Germinal center (tissue), 1 donor: ENCODE results near the gene CACNG6.
A peak's percentile ranks its signal among the peaks of the same experiment; 100 is the strongest.

Experiments used
- DNase-seq: peaks from one replicate; pipeline ENCODE4 v3.0.0; 2012; ENCODE audit warnings: mixed read lengths, low spot score

The CACNG6 gene

DNA sequence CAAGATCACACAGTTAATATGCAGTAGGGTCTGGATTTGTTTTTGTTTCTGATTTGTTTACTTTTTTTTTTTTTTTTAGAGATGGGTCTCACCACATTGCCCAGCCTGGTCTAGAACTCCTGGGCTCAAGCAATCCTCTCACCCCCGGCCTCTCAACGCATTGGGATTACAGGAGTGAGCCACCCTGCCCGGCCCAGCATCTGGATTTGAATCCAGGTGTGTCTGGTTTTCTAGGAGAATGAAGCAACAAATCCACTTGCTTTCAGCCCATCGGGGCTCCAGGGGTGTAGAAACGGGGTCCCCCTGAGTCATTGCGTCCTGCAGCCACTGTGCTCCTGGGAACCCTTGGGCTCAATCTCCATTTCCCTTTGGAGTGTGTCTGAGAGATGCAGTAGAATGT, 22.1 kb upstream of the CACNG6 start:
- no peak for DNase-seq

DNA sequence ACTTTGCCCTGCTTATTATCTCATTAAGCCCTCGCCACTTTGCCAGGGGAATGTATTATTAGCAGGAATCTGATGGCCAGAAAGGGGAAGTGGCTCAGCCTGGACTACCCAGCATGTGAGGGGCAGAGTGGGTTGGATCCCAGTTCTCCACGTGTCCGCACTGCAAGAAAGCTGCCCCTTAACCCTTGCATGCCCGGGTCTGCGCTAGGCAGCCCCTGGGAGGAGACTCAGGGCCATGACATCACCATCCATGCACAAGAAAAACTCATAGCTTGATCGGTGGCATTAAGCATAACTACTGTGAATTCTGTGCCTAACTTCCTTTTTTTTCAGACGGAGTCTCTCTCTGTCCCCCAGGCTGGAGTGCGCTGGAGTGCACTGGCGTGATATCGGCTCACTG, 19.8 kb upstream of the CACNG6 start:
- DNase-seq, result no peak

DNA sequence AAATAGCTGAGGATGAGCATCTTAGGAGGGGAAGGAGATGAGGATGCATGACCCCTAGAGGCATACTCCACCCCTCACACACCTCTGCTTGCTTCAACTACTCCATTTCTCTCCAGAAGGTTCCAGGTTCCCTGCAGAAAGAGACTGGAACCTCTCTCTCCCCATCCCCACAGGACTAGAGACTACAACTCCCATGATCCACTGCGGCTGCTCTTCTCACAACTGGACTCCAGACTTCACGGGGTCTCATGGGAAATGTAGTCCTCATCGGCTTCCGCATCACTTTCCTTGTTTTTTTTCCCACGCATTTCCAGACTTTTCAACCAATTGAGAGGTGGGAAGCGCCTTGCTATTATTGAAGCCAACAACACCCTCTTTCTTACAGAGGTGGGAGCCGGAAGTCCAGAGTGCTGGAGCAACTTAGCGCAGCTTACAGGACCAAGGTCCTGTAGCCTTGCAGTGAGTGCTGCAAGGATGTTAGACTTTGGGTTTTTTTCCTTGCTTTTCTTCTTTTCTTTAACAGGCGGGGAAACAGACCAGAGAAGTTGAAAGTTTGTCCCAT, 13.9 kb upstream of the CACNG6 start:
- DNase-seq, result peak; percentile 63

DNA sequence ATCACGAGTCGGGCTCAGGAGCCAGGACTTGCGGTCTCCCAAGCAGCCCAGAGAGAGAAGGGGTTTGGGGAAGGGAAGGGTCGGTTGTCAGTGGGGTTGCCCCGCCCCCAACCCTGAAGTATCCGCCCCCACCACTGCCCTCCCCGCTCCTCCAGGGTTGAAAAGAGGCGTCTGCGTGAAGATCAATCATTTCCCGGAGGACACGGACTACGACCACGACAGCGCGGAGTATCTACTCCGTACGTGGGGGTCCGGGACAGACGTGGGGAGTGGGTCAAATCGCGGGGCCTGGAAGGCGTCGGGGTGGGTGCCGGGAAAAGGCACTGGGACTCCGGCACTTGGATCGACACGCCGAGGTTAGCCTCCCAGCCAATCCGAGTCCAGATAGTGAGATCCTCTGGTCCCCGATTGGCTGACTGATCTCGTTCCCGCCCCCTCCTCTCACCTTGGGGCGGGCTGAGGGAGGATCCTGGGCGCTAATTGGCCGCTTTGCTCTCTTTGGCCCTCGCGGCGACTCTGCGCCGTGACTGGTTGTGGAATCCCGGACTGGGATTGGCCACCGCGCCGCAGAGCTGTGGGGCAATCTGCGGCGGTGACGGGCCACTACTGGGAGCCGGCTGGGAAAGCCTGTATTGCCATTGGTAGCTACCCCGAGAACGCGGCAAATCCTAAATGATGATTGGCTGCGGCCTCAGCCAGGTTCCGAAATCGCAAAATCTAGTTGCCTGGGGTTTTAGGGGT, 13.3 kb upstream of the CACNG6 start:
- no peak for DNase-seq

DNA sequence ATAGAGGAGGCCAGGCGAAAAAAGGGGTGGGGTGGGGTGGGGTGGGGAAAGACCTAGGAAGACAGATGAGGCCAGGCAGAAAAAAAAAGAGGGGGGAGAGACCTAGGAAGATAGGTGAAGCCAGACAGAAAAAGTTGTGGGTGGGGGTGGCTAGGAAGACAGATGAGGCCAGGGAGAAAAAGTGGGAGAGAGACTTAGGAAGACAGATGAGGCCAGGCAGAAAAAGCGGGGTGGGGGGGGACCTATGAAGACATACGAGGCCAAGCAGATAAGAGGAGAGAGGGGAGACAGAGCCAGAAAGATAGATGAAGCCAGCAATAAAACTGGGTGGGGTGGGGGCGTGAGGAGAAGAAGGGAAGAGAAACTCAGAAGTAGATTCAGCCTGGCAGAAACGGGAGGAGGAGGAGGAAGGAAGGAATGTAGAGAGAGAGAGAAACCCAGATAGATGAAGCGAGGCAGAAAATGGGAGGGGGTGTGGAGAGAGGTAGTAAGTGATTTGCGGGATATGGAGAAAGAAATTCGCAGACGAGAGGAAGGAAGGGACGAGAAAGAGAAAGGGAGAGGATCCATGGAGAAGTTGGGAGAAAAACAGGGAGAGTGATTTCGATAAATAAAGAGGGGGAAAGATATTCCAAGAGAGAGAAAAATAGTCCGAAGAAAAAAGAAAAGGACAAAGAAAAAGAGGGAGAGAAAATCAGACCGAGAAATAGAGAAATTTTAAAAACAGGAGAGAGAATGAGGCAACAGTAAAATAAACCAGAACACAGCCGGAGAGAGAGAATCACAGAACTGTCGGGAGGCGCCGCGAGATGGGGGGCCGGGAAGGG, 12.2 kb upstream of the CACNG6 start:
- no peak for DNase-seq

DNA sequence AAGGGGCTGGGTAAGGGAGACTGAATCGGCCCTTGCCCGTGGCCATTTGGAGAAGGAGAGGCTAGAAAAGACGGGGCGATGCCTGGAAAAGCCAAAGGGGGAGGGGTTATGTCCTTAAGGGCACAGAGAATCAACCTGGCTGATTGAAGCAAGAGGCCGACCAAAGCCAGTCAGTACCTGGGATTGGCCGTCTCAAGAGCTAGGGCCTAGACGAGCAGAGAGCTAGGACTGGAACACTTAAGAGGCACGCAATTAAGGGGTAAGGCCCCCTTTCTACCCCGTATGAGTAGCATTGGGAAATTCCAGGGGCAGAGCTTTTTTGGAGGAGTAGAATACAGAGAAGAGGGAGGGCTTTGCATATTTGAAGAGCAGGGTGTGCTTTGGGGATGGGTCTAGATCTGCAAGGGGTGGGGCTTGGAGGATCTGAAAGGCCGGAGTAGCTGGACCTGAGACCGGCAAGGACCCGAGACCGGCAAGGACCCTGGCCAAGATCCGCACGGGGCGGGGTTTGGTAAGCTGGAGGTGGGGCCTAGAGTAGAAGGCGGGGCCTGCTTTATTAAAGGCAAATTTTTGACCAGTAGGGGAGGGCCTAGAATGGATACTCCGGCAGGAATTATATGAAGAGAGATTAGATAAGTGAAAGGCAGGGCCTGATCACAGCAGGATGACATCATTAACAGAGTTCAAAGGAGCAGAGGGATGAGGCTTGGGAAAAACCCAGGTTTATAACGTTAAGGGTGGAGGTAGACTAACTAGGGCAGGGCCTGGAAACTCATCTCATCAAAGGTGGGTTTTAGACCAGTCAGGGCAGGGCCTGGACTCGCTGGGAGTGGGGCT, 10.7 kb upstream of the CACNG6 start:
- DNase-seq, result no peak

DNA sequence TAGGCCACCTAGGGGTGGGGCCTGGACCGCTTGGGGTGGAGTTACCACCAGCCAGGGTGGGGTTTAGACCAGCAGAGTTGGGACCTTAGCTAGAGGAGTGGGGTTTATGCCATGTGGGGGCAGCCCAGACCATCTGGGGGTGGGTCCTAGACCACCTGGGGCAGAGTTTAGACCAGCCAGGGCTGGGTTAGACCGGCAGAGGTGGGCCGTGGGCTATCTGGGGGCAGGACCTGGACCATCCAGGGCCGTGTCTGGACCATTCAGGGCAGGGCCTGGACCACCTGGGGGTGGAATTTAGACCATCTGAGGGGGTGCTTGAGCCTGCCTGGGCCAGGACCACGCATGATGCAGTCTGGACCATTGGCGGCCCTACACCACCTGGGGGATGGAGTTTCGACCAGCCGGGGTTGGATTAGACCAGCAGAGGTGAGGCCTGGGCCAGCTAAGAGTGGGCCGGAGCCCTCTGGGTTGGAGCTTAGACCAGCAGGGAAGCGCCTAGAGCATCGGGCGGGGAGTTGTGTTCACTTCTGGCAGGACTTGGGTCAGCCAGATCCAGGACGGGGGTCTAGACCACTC, 10.0 kb upstream of the CACNG6 start:
- DNase-seq, result no peak

DNA sequence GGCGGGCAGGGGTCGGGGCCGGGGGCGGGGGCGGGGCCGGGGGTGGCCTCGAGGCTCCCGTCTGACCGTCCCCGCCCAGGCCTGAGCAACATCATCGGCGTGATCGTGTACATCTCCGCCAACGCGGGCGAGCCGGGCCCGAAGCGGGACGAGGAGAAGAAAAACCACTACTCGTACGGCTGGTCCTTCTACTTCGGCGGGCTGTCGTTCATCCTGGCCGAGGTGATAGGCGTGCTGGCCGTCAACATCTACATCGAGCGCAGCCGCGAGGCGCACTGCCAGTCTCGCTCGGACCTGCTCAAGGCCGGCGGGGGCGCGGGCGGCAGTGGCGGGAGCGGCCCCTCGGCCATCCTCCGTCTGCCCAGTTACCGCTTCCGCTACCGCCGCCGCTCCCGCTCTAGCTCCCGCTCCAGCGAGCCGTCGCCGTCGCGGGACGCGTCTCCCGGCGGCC, 9.4 kb upstream of the CACNG6 start:
- no peak for DNase-seq

DNA sequence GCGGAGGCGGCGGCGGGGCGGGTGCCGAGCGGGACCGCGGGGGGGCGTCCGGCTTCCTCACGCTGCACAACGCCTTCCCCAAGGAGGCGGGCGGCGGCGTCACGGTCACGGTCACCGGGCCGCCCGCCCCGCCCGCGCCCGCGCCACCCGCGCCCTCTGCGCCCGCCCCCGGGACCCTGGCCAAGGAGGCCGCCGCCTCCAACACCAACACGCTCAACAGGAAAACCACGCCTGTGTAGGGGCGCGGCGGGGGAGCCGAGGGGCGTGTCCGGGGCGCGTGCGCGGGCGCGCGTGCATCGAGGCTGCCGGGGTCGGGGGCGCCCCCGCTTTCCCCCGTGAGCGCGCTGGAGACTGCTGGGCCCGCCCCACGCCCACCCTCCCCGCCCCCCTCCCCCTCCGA, 8.8 kb upstream of the CACNG6 start:
- DNase-seq, result no peak

DNA sequence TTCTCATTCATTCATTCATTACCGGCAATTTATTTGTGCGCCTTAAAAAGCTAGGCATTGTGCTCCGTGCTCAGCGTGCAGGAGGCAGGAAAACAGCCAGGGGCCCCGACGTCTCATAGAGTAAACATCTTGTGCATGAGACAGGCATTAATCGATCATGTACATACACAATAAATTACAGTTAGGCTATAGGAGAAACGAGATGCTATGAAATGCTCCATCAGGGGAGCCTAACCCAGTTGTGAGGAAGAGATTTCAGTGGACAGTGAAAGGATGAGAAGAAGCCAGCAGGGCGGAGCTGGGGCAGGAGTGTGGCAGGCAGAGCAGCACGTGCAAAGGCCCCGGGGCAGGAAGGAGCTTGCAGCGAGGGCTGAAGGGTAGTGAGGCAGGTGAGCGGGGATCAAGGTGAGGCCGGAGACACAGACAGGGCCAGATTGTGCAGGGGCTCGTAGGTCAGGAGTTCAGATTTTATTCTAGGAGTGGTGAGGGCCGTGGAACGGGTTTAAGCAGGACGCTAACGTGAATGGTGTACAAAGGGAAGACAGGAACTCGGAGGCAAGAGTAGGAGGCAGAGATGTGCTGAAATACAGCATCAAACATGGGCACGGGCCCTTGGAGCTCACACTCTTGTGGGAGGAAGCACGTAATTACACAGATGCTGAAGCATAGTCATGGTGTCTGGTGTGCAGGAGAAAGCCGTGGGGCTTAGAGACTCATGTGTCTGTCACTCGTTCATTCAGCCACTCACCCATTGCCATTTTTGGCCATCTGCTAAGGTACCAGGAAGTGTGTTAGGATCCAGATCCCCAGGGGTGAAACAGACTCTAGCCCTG, 7.8 kb upstream of the CACNG6 start:
- no peak for DNase-seq

DNA sequence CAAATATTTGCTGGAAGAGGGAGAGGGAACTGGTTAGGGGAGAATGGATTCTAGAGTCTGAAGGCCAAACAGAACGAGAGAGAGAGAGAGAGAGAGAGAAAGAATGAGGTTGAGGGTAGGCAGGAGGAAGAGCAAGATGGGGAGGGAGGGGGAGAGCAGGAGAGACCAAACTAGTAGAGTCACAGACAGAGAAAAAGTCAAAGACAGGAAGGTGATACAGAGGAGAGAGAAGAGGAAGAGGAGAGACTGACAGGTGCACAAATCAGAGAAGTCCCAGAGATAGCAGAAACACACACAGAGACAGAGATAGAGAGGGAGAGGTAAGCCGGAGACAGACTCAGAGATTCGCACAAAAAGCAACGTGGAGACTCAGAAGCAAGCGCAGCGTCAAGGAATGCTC, 5.6 kb upstream of the CACNG6 start:
- DNase-seq, result no peak

DNA sequence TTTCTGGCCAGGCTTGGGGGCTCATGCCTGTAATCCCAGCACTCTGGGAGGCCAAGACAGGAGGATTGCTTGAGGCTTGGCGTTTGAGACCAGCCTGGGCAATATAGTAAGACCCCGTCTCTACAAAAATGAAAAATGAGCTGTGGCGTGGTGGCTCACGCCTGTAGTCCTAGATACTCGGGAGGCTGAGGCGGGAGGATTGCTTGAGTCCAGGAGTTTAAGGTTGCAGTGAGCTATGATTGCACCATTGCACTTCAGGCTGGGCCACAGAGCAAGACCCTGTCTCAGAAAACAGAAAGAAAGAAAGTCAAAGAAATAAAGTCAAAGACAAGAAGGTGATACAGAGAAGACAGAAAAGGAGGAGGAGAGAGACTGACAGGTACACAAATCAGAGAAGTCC, 2.5 kb upstream of the CACNG6 start:
- DNase-seq, result no peak

DNA sequence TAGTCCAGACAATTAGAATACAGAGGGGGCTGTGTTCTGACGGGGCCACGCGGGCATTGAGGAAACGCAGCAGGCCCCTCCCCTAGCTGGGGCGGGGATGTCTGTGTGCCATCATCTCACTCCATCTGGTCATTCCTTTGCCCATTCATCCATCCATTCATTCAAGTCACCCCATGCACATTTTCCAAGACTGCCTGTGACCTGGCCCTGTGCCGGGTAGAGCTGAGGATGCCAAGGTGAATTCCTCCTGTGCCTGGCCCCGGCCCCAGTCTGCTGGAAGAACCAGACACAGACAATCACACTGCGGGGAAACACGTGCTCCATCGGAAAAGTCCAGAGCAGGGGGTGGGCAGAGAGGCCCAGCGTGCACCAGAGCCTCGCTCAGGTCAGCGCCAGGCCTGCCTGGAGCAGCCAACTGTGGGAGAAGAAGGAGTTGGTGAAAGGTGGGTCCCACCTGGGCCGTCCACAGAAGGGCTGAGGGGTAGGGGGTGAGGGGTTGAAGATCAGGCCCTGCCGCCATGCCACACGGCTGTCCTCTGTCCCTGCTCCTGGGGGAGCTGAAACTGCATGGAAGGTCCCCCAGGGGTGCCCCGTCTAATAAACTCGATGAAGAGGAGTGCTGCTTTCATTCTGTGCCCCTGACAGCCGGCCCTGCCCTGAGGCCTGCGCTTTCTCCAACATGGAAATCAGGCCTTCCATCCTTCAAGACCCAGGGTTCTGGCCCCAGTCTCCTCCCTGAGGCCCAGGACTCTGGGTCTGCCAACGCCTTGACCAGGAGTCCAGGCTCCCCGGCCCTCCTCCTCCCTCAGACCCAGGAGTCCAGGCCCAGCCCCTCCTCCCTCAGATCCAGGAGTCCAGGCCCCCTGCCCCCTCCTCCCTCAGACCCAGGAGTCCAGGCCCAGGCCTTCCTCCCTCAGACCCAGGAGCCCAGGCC, 1.6 kb upstream of the CACNG6 start:
- DNase-seq, result no peak

DNA sequence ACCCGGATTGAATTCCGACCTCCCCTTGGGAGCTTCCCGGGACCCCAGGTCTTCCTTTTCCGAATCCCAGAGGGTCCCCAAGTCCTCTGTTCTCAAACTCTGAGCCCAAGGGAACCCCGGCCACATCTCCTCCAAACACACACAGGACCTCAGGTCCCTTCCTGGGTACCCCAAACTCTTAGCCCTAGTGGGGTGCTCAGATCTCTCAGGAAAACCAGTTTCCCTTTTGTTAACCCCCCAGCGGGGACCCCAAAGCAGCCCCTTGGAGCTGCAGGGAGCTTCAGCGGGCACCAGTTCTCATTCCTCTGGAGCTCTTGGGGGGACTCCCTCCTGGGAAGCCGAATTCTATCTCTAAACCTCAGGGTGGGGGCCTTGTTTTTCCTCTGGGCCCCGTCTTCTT, 774 bp downstream of the CACNG6 start:
- DNase-seq, result no peak

DNA sequence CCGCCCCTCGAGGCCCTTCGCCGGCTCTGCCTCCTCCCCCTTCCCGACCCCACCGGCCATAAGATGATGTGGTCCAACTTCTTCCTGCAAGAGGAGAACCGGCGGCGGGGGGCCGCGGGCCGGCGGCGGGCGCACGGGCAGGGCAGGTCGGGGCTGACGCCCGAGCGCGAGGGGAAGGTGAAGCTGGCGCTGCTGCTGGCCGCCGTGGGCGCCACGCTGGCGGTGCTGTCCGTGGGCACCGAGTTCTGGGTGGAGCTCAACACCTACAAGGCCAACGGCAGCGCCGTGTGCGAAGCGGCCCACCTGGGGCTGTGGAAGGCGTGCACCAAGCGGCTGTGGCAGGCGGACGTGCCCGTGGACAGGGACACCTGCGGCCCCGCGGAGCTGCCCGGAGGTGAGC, 1.4 kb downstream of the CACNG6 start:
- no peak for DNase-seq

DNA sequence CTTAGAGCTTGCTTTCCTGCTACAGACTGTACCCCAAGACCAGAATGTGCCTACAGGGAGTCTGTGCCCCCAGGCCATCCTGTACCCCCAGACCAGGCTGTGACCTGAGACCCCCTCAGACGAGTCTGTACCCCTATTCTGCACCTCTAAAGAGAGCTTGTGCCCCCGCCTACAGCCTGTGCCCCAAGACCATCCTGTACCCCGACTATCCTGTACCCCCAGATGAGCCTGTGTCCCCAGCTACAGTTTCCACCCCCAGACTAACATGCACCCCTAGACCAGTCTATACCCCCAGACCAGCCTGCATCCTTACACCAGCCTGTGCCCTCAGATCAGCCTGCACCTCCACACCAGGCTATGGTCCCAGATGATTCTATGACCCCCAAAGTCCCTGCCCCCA, 2.0 kb downstream of the CACNG6 start:
- no peak for DNase-seq

DNA sequence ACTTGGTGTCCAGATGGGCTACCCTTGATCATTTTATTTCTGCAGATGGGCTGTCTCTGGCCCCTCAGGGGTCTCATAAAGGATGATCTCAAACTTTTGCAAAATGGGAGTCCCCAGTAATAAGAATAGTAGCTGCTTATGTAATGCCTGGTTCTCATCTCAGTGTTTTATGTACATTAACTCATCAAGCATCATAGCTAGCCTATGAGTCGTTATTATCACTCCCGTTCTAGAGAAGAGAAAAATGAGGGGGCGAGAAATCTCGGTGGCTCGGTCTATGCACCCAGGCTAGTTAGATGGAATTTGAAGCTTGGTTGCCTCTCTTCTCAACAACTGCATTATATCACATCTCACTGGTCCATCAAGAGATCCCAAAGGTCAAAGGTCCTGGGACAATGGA, 3.4 kb downstream of the CACNG6 start:
- DNase-seq, result no peak

DNA sequence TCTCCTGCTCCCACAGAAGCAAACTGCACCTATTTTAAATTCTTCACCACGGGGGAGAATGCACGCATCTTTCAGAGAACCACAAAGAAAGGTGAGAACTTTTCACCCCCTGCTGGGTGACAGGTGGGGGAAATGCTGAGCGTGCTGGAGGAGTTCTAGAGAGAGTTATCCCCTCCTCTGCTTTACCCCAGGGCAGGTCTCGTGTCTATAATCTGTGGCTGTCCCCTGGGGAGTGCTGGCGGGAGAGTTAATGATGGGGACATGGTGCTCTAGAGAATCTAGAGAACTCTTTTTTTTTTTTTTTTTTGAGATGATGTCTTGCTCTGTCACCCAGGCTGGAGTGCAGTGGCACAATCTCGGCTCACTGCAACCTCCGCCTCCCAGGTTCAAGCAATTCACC, 6.8 kb downstream of the CACNG6 start:
- DNase-seq, result no peak

DNA sequence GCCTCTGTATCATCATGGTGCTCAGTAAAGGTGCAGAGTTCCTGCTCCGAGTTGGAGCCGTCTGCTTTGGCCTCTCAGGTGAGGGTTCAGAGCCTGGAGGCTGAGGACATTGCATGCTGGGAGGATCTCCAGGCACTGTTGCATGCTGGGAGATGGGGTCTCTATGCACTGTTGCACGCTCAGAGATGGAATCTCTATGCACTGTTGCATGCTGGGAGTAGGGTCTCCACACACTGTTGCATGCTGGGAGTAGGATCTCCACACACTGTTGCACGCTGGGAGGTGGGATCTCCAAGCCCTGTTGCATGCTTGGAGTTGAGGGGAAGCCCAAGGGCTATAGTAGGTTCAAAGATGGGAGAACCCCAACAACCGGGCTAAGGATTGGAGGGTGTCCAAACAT, 8.3 kb downstream of the CACNG6 start:
- DNase-seq, result no peak

DNA sequence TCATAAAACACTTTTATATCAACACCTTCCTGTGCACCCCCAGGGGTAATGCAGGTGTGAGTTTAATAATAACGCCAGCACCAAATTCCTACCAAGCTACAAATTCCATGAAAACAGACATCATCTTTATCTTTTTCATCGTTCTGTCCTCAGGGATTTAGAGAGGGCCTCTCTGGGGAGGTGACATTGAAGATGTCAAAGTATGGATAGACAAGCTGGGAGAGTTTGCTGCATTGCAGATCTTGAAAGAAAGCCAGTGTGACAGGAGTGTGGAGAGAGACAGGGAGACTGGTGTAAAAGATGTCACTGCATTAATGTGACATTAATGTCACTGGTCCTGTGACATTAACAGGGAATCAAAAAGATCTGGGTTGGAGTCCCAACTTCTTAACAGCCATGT, 10.1 kb downstream of the CACNG6 start:
- DNase-seq, result no peak
